Measurements from ENCODE around the gene SPAAR. TPM values are rescaled to one million over a fixed set of nuclear protein-coding genes. Genes with fewer than 3 reads are reported as not detected.
A peak's percentile ranks its signal among the peaks of the same experiment; 100 is the strongest.

SPAAR gene
- total and polyA plus RNA-seq, 4 experiments from 2014 or later = not detected

DNA sequence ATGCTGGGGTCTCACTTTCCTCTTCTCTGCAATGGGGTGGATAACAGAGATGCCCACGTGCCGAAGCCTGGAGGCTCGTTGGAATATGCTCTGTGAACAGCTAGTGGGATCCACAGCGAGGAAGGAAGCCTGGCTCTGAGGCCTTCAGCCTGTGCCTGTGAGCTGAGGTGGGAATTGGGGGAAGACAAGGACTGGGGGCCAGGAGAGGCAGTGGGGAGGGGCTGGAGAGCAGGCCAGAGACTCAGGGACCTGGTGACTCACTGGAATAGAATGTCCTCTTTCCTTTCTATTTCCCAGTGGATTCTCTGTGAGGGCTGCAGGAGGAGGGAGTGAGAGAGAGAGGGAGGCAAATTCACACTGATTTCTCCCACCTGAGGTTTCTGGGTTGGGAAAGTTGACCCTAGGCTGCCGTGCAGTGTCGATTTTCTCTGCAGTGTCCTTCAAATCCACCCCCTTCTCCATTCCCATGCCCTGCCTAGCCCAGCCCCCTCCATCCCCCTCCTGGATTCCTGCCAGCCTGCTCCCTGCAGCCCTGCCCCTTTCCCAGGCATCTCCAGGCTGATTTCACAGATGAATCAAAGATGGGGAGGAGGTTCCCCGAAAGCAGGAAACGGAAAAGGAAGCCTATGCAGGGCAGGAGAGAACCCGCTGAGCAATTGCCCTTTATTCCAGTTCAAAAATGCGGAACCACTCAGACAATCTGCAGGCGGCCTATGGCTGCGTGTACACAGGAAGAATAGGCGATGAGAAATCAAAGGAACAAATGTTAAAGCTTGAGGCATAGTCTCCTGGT is 1.4 kb upstream of the SPAAR start:
- intact Hi-C loops (cut with micrococcal nuclease) = no loop called here
- H3K4me1 ChIP-seq (ENCODE audit: insufficient read depth, low read length) = peaks cover 85% of the 10 kb centered on the region
- Mint-ChIP-seq H3K9me3 (peaks cover 0 to 2% (median 0%) of the 10 kb centered on the region in 8 donors), H3K4me3 (peak overlapping the region in 7 of 8 donors; percentile 12 to 69 (median 60)), H3K4me1 (peaks cover 49 to 87% (median 67%) of the 10 kb centered on the region in 4 donors), H3K36me3 (no peaks in the 10 kb centered on the region), H3K27me3 (peaks cover 0 to 2% of the 10 kb centered on the region in 2 donors), H3K27ac (peak overlapping the region; percentile 53 to 86 (median 73))
- no peaks in the 10 kb centered on the region for H3K9me3 ChIP-seq (ENCODE audit: control insufficient read depth in 1 of 2, low read length in 2 of 2)
- CTCF ChIA-PET (ENCODE audit: partially characterized antibody) = interaction anchor here (1.0 to 17.5 kb wide), 3 partner anchors 26 to 115 kb away, joined by 3 to 379 read pairs (median 5); no protein-coding TSS in a partner anchor
- no peak overlapping the region for H3K4me3 ChIP-seq (ENCODE audit: low read length in 2 of 2)
- peak in 2 of 5 donors; percentile 14 to 21 for DNase-seq
- H3K36me3 ChIP-seq (ENCODE audit: insufficient read depth, low read length) = no peaks in the 10 kb centered on the region
- no peak overlapping the region for H3K27ac ChIP-seq (ENCODE audit: low read depth, low read length)
- no peaks in the 10 kb centered on the region for H3K27me3 ChIP-seq (ENCODE audit: insufficient read depth, low read length)
- POLR2A ChIA-PET (ENCODE audit: partially characterized antibody) = interaction anchor here (1.1 kb wide), 1 partner anchor 32 kb away, joined by 3 read pairs; no protein-coding TSS in a partner anchor

DNA sequence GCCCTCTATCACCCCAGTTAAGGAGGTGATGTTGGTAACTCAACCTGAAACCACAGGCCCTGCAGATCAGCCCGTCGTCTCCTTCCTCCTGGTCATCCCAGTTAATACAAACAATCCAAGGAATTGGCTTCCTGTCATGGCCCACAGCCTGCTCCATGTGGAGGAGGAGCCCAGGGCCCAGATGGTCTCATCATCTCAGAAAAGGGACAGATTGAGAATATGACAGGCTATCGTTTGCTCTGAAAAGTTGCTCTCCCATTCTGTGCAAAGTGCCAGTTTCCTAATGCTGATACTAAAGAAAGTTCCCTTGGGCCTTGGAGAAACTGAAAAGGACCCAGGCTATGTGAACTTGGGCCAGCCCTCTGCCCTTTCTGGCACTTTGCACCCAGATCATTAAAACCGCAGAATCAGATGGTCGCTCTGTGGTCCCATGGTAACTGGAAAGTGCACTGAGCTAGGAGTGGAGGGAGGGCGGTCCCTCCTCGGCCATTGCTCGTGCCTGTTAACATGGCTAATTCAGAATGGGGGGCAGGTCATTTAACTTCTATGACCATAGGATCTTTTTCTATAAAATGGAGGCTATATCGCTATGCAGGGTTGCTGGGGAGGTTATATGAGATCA is 675 bp upstream of the SPAAR start:
- Mint-ChIP-seq H3K9me3 (peaks cover 0 to 2% (median 0%) of the 10 kb centered on the region in 8 donors), H3K27ac (peak overlapping the region; percentile 69 to 86 (median 79))
- CTCF ChIA-PET (ENCODE audit: partially characterized antibody) = interaction anchor here (1.0 to 17.5 kb wide), 3 partner anchors 26 to 115 kb away, joined by 3 to 379 read pairs (median 5); no protein-coding TSS in a partner anchor

DNA sequence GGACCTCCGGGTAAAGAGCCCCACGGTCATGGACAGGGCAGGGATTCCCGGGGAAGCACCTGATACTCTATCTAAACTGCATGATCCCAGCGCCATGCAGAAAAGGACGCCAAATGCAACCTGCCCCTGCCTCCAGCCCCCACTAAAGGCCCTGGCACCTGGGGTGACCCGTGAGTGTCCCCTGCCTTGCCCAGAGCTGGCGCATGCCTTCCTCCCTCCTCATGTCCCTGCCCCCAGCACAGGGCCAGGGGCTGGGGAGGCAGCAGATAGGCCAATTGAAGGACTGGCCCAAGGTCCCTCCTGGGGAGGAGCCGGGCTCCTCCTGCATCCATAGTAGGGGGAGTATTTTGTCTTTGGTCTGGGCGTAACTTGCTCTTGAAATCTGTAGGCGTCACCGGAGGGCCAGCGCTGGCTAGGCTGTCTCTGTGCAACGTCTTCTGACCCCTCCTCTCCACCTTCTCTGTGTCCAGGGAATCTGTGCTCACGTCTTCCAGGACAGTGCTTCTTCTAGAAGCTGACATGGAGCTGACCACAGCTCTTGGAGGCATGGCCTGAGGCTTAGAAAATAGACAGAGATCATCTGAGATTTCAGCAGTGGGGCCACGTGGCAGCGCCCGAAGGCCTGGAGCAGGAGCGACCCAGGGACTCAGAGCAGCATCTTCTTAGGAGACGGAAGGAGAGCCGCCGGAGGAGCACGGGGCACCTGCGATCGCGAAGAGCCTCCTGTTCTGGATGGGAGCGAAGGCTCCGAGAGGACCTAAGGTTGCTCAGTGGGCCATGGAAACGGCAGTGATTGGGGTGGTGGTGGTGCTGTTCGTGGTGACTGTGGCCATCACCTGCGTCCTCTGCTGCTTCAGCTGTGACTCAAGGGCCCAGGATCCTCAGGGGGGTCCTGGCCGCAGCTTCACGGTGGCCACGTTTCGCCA is 660 bp downstream of the SPAAR start:
- peak overlapping the region; percentile 30 for H3K27ac ChIP-seq (ENCODE audit: low read depth, low read length)
- no peaks in the 10 kb centered on the region for H3K27me3 Mint-ChIP-seq
- DNase-seq = no peak
- ChIA-PET CTCF (ENCODE audit: partially characterized antibody) (interaction anchor here (1.3 to 17.5 kb wide), 8 partner anchors 8 to 213 kb away, joined by 3 to 379 read pairs (median 8); no protein-coding TSS in a partner anchor), POLR2A (ENCODE audit: partially characterized antibody) (interaction anchor here (0.9 to 2.3 kb wide), 4 partner anchors 12 to 128 kb away, joined by 3 to 11 read pairs (median 6); partner anchors contain the start of gene SPAG8)
- peak overlapping the region in 6 of 8 donors; percentile 65 to 88 (median 76) for H3K4me3 Mint-ChIP-seq
- no peaks in the 10 kb centered on the region for H3K9me3 ChIP-seq (ENCODE audit: control insufficient read depth in 1 of 2, low read length in 2 of 2)
- H3K4me1 ChIP-seq (ENCODE audit: insufficient read depth, low read length) = peaks cover 77% of the 10 kb centered on the region
- H3K4me1 Mint-ChIP-seq = peaks cover 44 to 70% (median 60%) of the 10 kb centered on the region in 4 donors
- H3K27ac Mint-ChIP-seq = peak overlapping the region; percentile 78 to 97 (median 96)
- no peaks in the 10 kb centered on the region for H3K27me3 ChIP-seq (ENCODE audit: insufficient read depth, low read length)
- H3K36me3 Mint-ChIP-seq = no peaks in the 10 kb centered on the region
- H3K4me3 ChIP-seq (ENCODE audit: low read length in 2 of 2) = peak overlapping the region in 1 of 2 donors; percentile 20
- H3K36me3 ChIP-seq (ENCODE audit: insufficient read depth, low read length) = no peaks in the 10 kb centered on the region
- peaks cover 0 to 2% (median 0%) of the 10 kb centered on the region in 8 donors for H3K9me3 Mint-ChIP-seq
- intact Hi-C loops (cut with micrococcal nuclease) = loop anchor here (2.0 kb wide), 1 partner anchor 35 kb away; no protein-coding TSS in a partner anchor

More for the DNA sequence above, 675 bp upstream of the SPAAR start:
- DNase-seq = no peak
- Mint-ChIP-seq H3K36me3 (no peaks in the 10 kb centered on the region), H3K27me3 (no peaks in the 10 kb centered on the region), H3K4me3 (peak overlapping the region in 7 of 8 donors; percentile 12 to 67 (median 60)), H3K4me1 (peaks cover 44 to 82% (median 63%) of the 10 kb centered on the region in 4 donors)
- Histone ChIP-seq H3K36me3 (ENCODE audit: insufficient read depth, low read length) (no peaks in the 10 kb centered on the region), H3K4me3 (ENCODE audit: low read length in 2 of 2) (no peak overlapping the region), H3K27ac (ENCODE audit: low read depth, low read length) (no peak overlapping the region), H3K9me3 (ENCODE audit: control insufficient read depth in 1 of 2, low read length in 2 of 2) (no peaks in the 10 kb centered on the region), H3K27me3 (ENCODE audit: insufficient read depth, low read length) (no peaks in the 10 kb centered on the region), H3K4me1 (ENCODE audit: insufficient read depth, low read length) (peaks cover 82% of the 10 kb centered on the region)
- intact Hi-C loops (cut with micrococcal nuclease) = no loop called here
- POLR2A ChIA-PET (ENCODE audit: partially characterized antibody) = no interaction called here

DNA sequence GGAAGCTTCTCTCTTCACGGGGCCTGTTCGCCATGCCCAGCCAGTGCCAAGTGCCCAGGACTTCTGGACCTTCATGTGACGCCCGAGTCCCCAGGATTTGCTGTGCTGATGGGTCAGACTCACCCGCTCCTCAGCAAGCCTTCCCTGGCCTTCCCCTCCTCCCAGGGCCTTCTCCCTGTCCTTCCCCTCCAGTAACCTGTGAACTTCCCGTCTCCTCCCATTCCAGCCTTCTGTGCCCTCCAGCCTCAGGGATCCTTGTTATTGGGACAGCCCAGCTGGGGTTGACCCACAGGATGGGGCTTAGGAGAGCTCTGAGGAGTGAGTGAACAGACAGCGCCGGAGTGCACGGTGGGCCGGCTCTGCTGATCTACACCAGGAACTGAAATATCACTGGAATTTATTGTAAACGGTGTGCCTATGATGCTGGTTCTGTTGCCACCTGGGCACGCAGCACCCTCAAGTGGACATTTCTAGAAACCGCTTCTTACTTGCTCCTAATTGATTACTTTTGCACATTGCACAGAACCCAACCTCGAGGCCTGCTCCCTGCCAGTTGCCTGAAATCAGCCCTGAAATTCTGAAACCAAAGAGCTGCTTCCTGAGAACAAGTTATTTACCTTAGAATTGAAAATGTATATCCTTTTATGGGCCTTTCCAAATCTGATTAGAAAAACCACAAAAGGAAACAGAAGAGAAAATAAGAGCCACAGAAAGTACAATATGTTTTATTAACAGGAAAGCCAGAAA is 1.5 kb downstream of the SPAAR start:
- H3K36me3 ChIP-seq (ENCODE audit: insufficient read depth, low read length) = no peaks in the 10 kb centered on the region
- no peaks in the 10 kb centered on the region for H3K9me3 ChIP-seq (ENCODE audit: control insufficient read depth in 1 of 2, low read length in 2 of 2)
- POLR2A ChIA-PET (ENCODE audit: partially characterized antibody) = interaction anchor here (0.9 to 2.3 kb wide), 8 partner anchors 11 to 280 kb away, joined by 3 to 11 read pairs (median 3); partner anchors contain the start of genes CLTA, CREB3, SPAG8 and TLN1
- intact Hi-C loops (cut with micrococcal nuclease) = loop anchor here (1.0 to 2.0 kb wide), 2 partner anchors 7 to 34 kb away; no protein-coding TSS in a partner anchor
- Mint-ChIP-seq H3K4me3 (peak overlapping the region; percentile 7 to 88 (median 76)), H3K27ac (peak overlapping the region; percentile 78 to 97 (median 96)), H3K9me3 (peaks cover 0 to 2% (median 0%) of the 10 kb centered on the region in 8 donors), H3K36me3 (no peaks in the 10 kb centered on the region), H3K4me1 (peaks cover 41 to 64% (median 55%) of the 10 kb centered on the region in 4 donors), H3K27me3 (no peaks in the 10 kb centered on the region)
- peak overlapping the region in 1 of 2 donors; percentile 20 for H3K4me3 ChIP-seq (ENCODE audit: low read length in 2 of 2)
- H3K27ac ChIP-seq (ENCODE audit: low read depth, low read length) = peak overlapping the region; percentile 30
- peak; percentile 56 to 77 (median 69) for DNase-seq
- H3K4me1 ChIP-seq (ENCODE audit: insufficient read depth, low read length) = peaks cover 68% of the 10 kb centered on the region
- no peaks in the 10 kb centered on the region for H3K27me3 ChIP-seq (ENCODE audit: insufficient read depth, low read length)
- CTCF ChIA-PET (ENCODE audit: partially characterized antibody) = interaction anchor here (0.7 to 17.5 kb wide), 11 partner anchors 9 to 214 kb away, joined by 3 to 379 read pairs (median 5); no protein-coding TSS in a partner anchor

DNA sequence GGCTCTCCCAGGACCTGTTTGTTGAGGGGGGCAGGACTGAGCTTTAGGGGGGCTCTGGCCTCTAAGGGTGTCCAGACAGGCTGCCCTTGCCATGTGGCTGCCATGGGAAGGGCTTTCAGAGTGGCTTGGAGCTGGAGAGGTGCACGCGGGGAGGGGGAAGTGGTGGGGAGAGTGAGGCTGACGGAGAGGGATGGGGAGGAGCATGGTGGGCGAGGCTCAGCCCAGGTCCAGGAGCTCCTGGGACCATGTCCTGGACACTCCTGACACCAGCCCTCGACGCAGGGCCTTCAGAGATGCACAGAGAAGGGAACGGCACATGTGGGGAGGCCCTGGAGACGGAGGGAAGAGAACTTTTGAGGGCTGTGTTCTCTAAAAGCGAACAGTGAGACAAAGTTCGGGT is 2.4 kb downstream of the SPAAR start:
- H3K9me3 Mint-ChIP-seq = no peaks in the 10 kb centered on the region
- H3K27ac ChIP-seq (ENCODE audit: low read depth, low read length) = no peak overlapping the region
- intact Hi-C loops (cut with micrococcal nuclease) = loop anchor here (1.0 to 2.0 kb wide), 2 partner anchors 8 to 33 kb away; no protein-coding TSS in a partner anchor
- no peaks in the 10 kb centered on the region for H3K27me3 Mint-ChIP-seq
- no peak for DNase-seq
- ChIA-PET CTCF (ENCODE audit: partially characterized antibody) (interaction anchor here (0.7 to 17.5 kb wide), 10 partner anchors 9 to 53 kb away, joined by 3 to 379 read pairs (median 6); no protein-coding TSS in a partner anchor), POLR2A (ENCODE audit: partially characterized antibody) (interaction anchor here (1.0 to 2.3 kb wide), 8 partner anchors 10 to 279 kb away, joined by 3 to 11 read pairs (median 4); partner anchors contain the start of genes CLTA, CREB3 and TLN1)
- H3K36me3 ChIP-seq (ENCODE audit: insufficient read depth, low read length) = no peaks in the 10 kb centered on the region
- peak overlapping the region in 1 of 2 donors; percentile 15 for H3K4me3 ChIP-seq (ENCODE audit: low read length in 2 of 2)
- peaks cover 40 to 63% (median 52%) of the 10 kb centered on the region in 4 donors for H3K4me1 Mint-ChIP-seq
- H3K36me3 Mint-ChIP-seq = no peaks in the 10 kb centered on the region
- peak overlapping the region; percentile 11 to 97 (median 78) for H3K27ac Mint-ChIP-seq
- H3K4me3 Mint-ChIP-seq = peak overlapping the region in 6 of 8 donors; percentile 4 to 88 (median 66)
- peaks cover 64% of the 10 kb centered on the region for H3K4me1 ChIP-seq (ENCODE audit: insufficient read depth, low read length)
- H3K9me3 ChIP-seq (ENCODE audit: control insufficient read depth in 1 of 2, low read length in 2 of 2) = no peaks in the 10 kb centered on the region
- H3K27me3 ChIP-seq (ENCODE audit: insufficient read depth, low read length) = no peaks in the 10 kb centered on the region

All from CD4-positive, alpha-beta memory T cell (primary cell).